IMR-90 (cell line): Measurements from ENCODE around the gene NDUFS2.

Source experiments
- FOS ChIP-seq: fragments of 150-350 bp; IDR thresholded peaks from 2 replicates; pipeline ENCODE4 v1.6.1; 2016; ENCODE audit warnings: low read depth, low read length
- MXI1 ChIP-seq: IDR thresholded peaks from 2 replicates; pipeline ENCODE4 v1.6.1; 2012; ENCODE audit warnings: low read depth, mild to moderate bottlenecking, low read length, moderate library complexity, borderline replicate concordance
- POLR2A ChIP-seq: IDR thresholded peaks from 2 replicates; pipeline ENCODE4 v1.6.1; 2012; ENCODE audit warnings: mild to moderate bottlenecking, low read depth, low read length
- RAD21 ChIP-seq: IDR thresholded peaks from 2 replicates; pipeline ENCODE4 v1.6.1; 2012; ENCODE audit warnings: low read length, improper control_type of control experiment
- TF ChIP-seq, protein P1 (sequence below): conservative IDR thresholded peaks from 2 replicates; pipeline ENCODE4 v1.5.1; 2012; ENCODE audit warnings: mild to moderate bottlenecking, low read depth, low read length, improper control_type of control experiment
- TF ChIP-seq, protein P2 (sequence below): fragments of 150-350 bp; IDR thresholded peaks from 2 replicates; pipeline ENCODE4 v1.6.1; 2017; ENCODE audit warnings: mild to moderate bottlenecking, antibody characterized with exemption, low read length, low read depth

DNA sequence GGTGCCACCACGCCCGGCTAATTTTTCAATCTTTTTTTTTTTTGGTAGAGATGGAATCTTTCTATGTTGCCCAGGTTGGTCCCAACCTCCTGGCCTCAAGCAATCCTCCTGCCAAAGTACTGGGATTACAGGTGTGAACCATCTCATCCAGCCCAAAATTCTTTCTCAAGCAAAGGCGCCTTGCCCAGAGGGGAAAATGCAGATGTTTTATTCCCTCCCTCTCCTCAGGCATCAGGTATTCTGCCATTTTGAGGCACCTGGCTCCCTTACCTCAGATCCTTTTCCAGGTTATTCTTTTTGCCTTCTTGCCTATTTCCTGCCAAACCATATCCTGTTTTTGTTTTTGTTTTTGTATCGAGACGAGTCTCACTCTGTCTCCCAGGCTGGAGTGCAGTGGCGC lies 13.8 kb upstream of the NDUFS2 start:
- TF ChIP-seq, protein P1, sequence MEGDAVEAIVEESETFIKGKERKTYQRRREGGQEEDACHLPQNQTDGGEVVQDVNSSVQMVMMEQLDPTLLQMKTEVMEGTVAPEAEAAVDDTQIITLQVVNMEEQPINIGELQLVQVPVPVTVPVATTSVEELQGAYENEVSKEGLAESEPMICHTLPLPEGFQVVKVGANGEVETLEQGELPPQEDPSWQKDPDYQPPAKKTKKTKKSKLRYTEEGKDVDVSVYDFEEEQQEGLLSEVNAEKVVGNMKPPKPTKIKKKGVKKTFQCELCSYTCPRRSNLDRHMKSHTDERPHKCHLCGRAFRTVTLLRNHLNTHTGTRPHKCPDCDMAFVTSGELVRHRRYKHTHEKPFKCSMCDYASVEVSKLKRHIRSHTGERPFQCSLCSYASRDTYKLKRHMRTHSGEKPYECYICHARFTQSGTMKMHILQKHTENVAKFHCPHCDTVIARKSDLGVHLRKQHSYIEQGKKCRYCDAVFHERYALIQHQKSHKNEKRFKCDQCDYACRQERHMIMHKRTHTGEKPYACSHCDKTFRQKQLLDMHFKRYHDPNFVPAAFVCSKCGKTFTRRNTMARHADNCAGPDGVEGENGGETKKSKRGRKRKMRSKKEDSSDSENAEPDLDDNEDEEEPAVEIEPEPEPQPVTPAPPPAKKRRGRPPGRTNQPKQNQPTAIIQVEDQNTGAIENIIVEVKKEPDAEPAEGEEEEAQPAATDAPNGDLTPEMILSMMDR: no peak
- TF ChIP-seq, protein P2, sequence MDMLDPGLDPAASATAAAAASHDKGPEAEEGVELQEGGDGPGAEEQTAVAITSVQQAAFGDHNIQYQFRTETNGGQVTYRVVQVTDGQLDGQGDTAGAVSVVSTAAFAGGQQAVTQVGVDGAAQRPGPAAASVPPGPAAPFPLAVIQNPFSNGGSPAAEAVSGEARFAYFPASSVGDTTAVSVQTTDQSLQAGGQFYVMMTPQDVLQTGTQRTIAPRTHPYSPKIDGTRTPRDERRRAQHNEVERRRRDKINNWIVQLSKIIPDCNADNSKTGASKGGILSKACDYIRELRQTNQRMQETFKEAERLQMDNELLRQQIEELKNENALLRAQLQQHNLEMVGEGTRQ: no peak
- TF ChIP-seq RAD21 (no peak), POLR2A (no peak), FOS (no peak), MXI1 (no peak)
